BLaER1 (cell line): ENCODE results near the gene NCOA1.
"Not testable (repeated sequence)": the region's sequence is repeated elsewhere in the genome, so short reads cannot be mapped to it uniquely, and the experiment has no call there.

ENCODE experiments used
- H3K27ac ChIP-seq: shearing (Covaris generic); formaldehyde crosslinking; 2 replicates; pipeline ENCODE4 v1.8.1; 2022
- H3K27me3 ChIP-seq: shearing (Covaris generic); formaldehyde crosslinking; 2 replicates; pipeline ENCODE4 v1.8.1; 2022
- H3K36me3 ChIP-seq: shearing (Covaris generic); formaldehyde crosslinking; 2 replicates; pipeline ENCODE4 v1.8.1; 2022
- H3K4me1 ChIP-seq: shearing (Covaris generic); formaldehyde crosslinking; 2 replicates; pipeline ENCODE4 v1.8.1; 2022
- H3K4me2 ChIP-seq: shearing (Covaris generic); formaldehyde crosslinking; 2 replicates; pipeline ENCODE4 v1.8.1; 2022
- H3K4me3 ChIP-seq: shearing (Covaris generic); formaldehyde crosslinking; 2 replicates; pipeline ENCODE4 v1.8.1; 2022
- H3K9ac ChIP-seq: shearing (Covaris generic); formaldehyde crosslinking; 2 replicates; pipeline ENCODE4 v1.8.1; 2022
- H3K9me3 ChIP-seq: shearing (Covaris generic); formaldehyde crosslinking; 2 replicates; pipeline ENCODE4 v1.8.1; 2022
- H4K20me1 ChIP-seq: shearing (Covaris generic); formaldehyde crosslinking; 2 replicates; pipeline ENCODE4 v1.8.1; 2022
- Cebpa-rat ChIP-seq: shearing (Covaris generic); IDR thresholded peaks from 2 replicates; pipeline ENCODE4 v1.8.1; 2022

The NCOA1 gene

GRCh38 chr2:24792874-24793760 lies 302.1 kb downstream of the NCOA1 start, which contains the start of the genes CENPO and PTRHD1:
Gene CENPO, plus strand, starts transcription at chr2:24793425. Its CDS starts 495 bp downstream, at chr2:24793920.
Gene PTRHD1, minus strand, starts transcription at chr2:24793391. Its CDS starts 14 bp downstream, at chr2:24793377.
- no peaks in the 10 kb centered on the region for H4K20me1 ChIP-seq
- no peaks in the 10 kb centered on the region; the same call in 1 of the 2 replicates for H3K9me3 ChIP-seq
- peak within 1 kb of the TSS; percentile 98 for H3K9ac ChIP-seq
- H3K4me2 ChIP-seq = peak within 1 kb of the TSS; percentile 86
- peak within 1 kb of the TSS; percentile 98 for H3K27ac ChIP-seq
- no peaks in the 10 kb centered on the region for H3K27me3 ChIP-seq
- no peak for TF ChIP-seq Cebpa-rat
- H3K4me3 ChIP-seq = peak within 1 kb of the TSS; percentile 88
- H3K4me1 ChIP-seq = peaks cover 33% of the 10 kb centered on the region
- H3K36me3 ChIP-seq = peaks cover 31% of the 10 kb centered on the region

- Histone ChIP-seq H3K4me1 (peaks cover 33% of the 10 kb centered on the region), H3K36me3 (peaks cover 39% of the 10 kb centered on the region)
Observed at GRCh38 chr2:24793761-24794435, 302.8 kb downstream of the NCOA1 start.

GRCh38 chr2:24797644-24798043 lies 306.6 kb downstream of the NCOA1 start:
- Histone ChIP-seq H3K9ac (no peak overlapping the region), H3K27me3 (no peaks in the 10 kb centered on the region), H3K9me3 (peaks cover 18% of the 10 kb centered on the region), H4K20me1 (no peaks in the 10 kb centered on the region), H3K27ac (no peak overlapping the region), H3K4me1 (peaks cover 19% of the 10 kb centered on the region), H3K4me2 (no peak overlapping the region), H3K36me3 (peaks cover 57% of the 10 kb centered on the region), H3K4me3 (no peak overlapping the region)
- TF ChIP-seq Cebpa-rat = no peak

More at GRCh38 chr2:24793761-24794435, 302.8 kb downstream of the NCOA1 start:
- H3K27ac ChIP-seq = peak overlapping the region; percentile 98
- TF ChIP-seq Cebpa-rat = no peak
- H4K20me1 ChIP-seq = no peaks in the 10 kb centered on the region
- no peaks in the 10 kb centered on the region; the same call in 1 of the 2 replicates for H3K9me3 ChIP-seq
- peak overlapping the region; percentile 86 for H3K4me2 ChIP-seq
- peak overlapping the region; percentile 98 for H3K9ac ChIP-seq
- H3K4me3 ChIP-seq = peak overlapping the region; percentile 88
- H3K27me3 ChIP-seq = no peaks in the 10 kb centered on the region

GRCh38 chr2:24800487-24800886 lies 309.4 kb downstream of the NCOA1 start:
- not testable (repeated sequence) for H3K27me3 ChIP-seq, H3K9ac ChIP-seq, H3K4me1 ChIP-seq, H3K27ac ChIP-seq, H3K4me3 ChIP-seq, H3K4me2 ChIP-seq, H4K20me1 ChIP-seq
- Histone ChIP-seq H3K36me3 (peaks cover 54% of the 10 kb centered on the region), H3K9me3 (peaks cover 18% of the 10 kb centered on the region)

DNA sequence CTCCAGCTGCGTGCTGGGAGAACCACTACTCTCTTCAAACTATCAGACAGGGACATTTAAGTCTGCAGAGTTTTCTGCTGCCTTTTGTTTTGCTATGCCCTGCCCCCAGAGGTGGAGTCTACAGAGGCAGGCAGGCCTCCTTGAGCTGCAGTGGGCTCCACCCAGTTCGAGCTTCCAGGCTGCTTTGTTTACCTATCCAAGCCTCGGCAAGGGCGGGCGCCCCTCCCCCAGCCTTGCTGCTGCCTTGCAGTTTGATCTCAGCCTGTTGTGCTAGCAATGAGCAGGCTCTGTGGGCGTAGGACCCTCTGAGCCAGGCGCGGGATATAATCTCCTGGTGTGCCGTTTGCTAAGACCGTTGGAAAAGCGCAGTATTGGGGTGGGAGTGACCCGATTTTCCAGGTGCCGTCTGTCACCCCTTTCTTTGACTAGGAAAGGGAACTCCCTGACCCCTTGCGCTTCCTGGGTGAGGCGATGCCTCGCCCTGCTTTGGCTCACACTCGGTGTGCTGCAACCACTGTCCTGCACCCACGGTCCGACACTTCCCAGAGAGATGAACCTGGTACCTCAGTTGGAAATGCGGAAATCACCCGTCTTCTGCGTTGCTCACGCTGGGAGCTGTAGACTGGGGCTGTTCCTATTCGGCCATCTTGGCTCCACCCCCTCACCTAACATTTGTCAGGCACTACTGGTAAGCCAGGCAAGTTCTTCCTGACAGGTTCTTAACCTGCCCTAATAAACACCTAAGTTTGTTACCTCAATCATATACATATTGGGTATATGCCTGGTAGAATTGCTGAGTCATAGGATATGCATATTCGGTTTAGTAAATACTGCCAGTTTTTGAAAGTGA lies 315.0 kb downstream of the NCOA1 start:
- H3K9ac ChIP-seq, H3K4me1 ChIP-seq, H3K4me3 ChIP-seq, H3K4me2 ChIP-seq, H4K20me1 ChIP-seq, H3K27me3 ChIP-seq, H3K27ac ChIP-seq: not testable (repeated sequence)
- peaks cover 12% of the 10 kb centered on the region; the same call in 1 of the 2 replicates for H3K9me3 ChIP-seq
- H3K36me3 ChIP-seq = peaks cover 36% of the 10 kb centered on the region

GRCh38 chr2:24806661-24807036 lies 315.6 kb downstream of the NCOA1 start:
- no peak overlapping the region for H3K4me2 ChIP-seq
- H3K27me3 ChIP-seq = no peaks in the 10 kb centered on the region
- H3K36me3 ChIP-seq = peaks cover 39% of the 10 kb centered on the region
- peaks cover 12% of the 10 kb centered on the region; the same call in 1 of the 2 replicates for H3K9me3 ChIP-seq
- H3K9ac ChIP-seq = no peak overlapping the region
- no peak for TF ChIP-seq Cebpa-rat
- peaks cover 6% of the 10 kb centered on the region; the same call in 1 of the 2 replicates for H3K4me1 ChIP-seq
- no peak overlapping the region for H3K27ac ChIP-seq
- H4K20me1 ChIP-seq = no peaks in the 10 kb centered on the region
- no peak overlapping the region for H3K4me3 ChIP-seq

GRCh38 chr2:24809316-24810007 lies 318.4 kb downstream of the NCOA1 start:
- H3K4me2 ChIP-seq = 0 out of 2 replicates have a peak overlapping the region, but pooled peaks have one; percentile 0
- TF ChIP-seq Cebpa-rat = no peak
- H3K4me1 ChIP-seq = peaks cover 6% of the 10 kb centered on the region; the same call in 1 of the 2 replicates
- H3K4me3 ChIP-seq = no peak overlapping the region
- H3K27me3 ChIP-seq = no peaks in the 10 kb centered on the region
- H4K20me1 ChIP-seq = peaks cover 11% of the 10 kb centered on the region; the same call in 1 of the 2 replicates
- peaks cover 12% of the 10 kb centered on the region; the same call in 1 of the 2 replicates for H3K9me3 ChIP-seq
- peaks cover 61% of the 10 kb centered on the region for H3K36me3 ChIP-seq
- 0 out of 2 replicates have a peak overlapping the region, but pooled peaks have one; percentile 11 for H3K9ac ChIP-seq
- no peak overlapping the region for H3K27ac ChIP-seq

- Histone ChIP-seq H3K4me3 (no peak overlapping the region), H3K4me2 (no peak overlapping the region), H3K9ac (no peak overlapping the region), H4K20me1 (peaks cover 11% of the 10 kb centered on the region; the same call in 1 of the 2 replicates), H3K4me1 (peaks cover 10% of the 10 kb centered on the region; the same call in 1 of the 2 replicates), H3K27ac (no peak overlapping the region), H3K9me3 (peaks cover 5% of the 10 kb centered on the region; the same call in 1 of the 2 replicates), H3K36me3 (peaks cover 79% of the 10 kb centered on the region), H3K27me3 (no peaks in the 10 kb centered on the region)
- TF ChIP-seq Cebpa-rat = no peak
Observed at GRCh38 chr2:24813691-24814137, 322.7 kb downstream of the NCOA1 start.
